Hepatocyte (in vitro differentiated cells): Measurements from ENCODE around the gene NR4A1.

ENCODE experiments used
- EZH2phosphoT487 ChIP-seq: fragments of 200-600 bp; sonication (generic); IDR thresholded peaks from one replicate; pipeline ENCODE4 v1.6.1; 2018; ENCODE audit warnings: antibody characterized with exemption, mild to moderate bottlenecking, low read depth, moderate library complexity; ENCODE audit not compliant: unreplicated experiment, severe bottlenecking
- TF ChIP-seq, protein P1 (sequence below): fragments of 200-600 bp; sonication (generic); IDR thresholded peaks from 2 replicates; pipeline ENCODE4 v1.5.1; 2016; ENCODE audit warnings: antibody characterized with exemption, mild to moderate bottlenecking; ENCODE audit not compliant: poor library complexity

DNA sequence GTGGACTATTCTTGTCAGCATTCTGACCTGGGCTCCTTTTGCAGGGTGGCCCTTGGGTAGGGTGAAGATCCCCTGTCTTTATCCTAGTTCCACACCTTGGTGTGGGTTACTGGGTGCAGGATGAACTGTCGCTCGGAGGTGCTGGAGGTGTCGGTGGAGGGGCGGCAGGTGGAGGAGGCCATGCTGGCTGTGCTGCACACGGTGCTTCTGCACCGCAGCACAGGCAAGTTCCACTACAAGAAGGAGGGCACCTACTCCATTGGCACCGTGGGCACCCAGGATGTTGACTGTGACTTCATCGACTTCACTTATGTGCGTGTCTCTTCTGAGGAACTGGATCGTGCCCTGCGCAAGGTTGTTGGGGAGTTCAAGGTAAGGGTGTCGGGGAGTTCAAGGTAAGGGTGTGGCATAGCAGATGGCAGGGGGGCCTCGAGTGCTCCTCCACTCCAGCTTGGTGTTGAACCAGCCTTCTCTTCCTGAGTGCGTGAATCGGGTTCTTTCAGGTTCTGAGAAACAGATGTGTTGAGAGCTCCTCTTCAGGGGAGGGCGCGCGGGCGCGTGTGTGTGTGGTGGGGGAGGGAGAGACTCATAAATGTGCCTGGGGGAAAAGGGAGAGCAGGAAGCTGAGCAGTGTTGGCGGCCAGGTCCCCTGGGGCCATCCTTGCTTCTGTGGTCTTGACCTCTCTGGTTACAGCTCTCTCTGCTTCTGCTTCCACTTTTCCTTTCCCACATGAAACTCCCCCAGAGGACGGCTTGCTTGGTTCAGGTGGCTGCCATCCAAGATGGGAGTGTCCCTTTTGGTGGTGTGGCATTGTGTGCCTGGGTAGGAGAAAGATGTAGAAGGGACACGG lies 22.5 kb downstream of the NR4A1 start:
- no peak for TF ChIP-seq EZH2phosphoT487
- TF ChIP-seq, protein P1, sequence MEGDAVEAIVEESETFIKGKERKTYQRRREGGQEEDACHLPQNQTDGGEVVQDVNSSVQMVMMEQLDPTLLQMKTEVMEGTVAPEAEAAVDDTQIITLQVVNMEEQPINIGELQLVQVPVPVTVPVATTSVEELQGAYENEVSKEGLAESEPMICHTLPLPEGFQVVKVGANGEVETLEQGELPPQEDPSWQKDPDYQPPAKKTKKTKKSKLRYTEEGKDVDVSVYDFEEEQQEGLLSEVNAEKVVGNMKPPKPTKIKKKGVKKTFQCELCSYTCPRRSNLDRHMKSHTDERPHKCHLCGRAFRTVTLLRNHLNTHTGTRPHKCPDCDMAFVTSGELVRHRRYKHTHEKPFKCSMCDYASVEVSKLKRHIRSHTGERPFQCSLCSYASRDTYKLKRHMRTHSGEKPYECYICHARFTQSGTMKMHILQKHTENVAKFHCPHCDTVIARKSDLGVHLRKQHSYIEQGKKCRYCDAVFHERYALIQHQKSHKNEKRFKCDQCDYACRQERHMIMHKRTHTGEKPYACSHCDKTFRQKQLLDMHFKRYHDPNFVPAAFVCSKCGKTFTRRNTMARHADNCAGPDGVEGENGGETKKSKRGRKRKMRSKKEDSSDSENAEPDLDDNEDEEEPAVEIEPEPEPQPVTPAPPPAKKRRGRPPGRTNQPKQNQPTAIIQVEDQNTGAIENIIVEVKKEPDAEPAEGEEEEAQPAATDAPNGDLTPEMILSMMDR = no peak
